ENCODE results near the gene SLC15A1.

Gene SLC15A1

GRCh38 chr13:98746968-98747367 lies 5.5 kb downstream of the SLC15A1 start:
- no peak for DNase-seq (ENCODE audit: low read depth, low spot score)
- in situ Hi-C loops (cut with HindIII; ENCODE audit: low sequenced_read_pairs): no loop called here
- TF ChIP-seq CTCF (IDR thresholded peaks at IDR 0.05; ENCODE audit: low read depth, low read length): no peak
- no peak overlapping the region for H3K4me3 ChIP-seq (ENCODE audit: low read depth, low read length)

- in situ Hi-C loops (cut with HindIII; ENCODE audit: low sequenced_read_pairs): no loop called here
Measured at GRCh38 chr13:98743377-98743776, 9.1 kb downstream of the SLC15A1 start.

GRCh38 chr13:98742961-98743360 lies 9.5 kb downstream of the SLC15A1 start:
- no peak for TF ChIP-seq CTCF (IDR thresholded peaks at IDR 0.05; ENCODE audit: low read depth, low read length)

More at GRCh38 chr13:98743377-98743776, 9.1 kb downstream of the SLC15A1 start:
- DNase-seq (ENCODE audit: low read depth, low spot score): no peak
- no peak overlapping the region for H3K4me3 ChIP-seq (ENCODE audit: low read depth, low read length)
- TF ChIP-seq CTCF (IDR thresholded peaks at IDR 0.05; ENCODE audit: low read depth, low read length): no peak

GRCh38 chr13:98741741-98742435 lies 10.6 kb downstream of the SLC15A1 start:
- in situ Hi-C loops (cut with HindIII; ENCODE audit: low sequenced_read_pairs): no loop called here
- no peak for DNase-seq (ENCODE audit: low read depth, low spot score)
- no peak overlapping the region for H3K4me3 ChIP-seq (ENCODE audit: low read depth, low read length)
- no peak for TF ChIP-seq CTCF (IDR thresholded peaks at IDR 0.05; ENCODE audit: low read depth, low read length)

More at GRCh38 chr13:98742961-98743360, 9.5 kb downstream of the SLC15A1 start:
- in situ Hi-C loops (cut with HindIII; ENCODE audit: low sequenced_read_pairs): no loop called here
- H3K4me3 ChIP-seq (ENCODE audit: low read depth, low read length): no peak overlapping the region
- no peak for DNase-seq (ENCODE audit: low read depth, low spot score)

- H3K4me3 ChIP-seq (ENCODE audit: low read depth, low read length): no peak overlapping the region
- TF ChIP-seq CTCF (IDR thresholded peaks at IDR 0.05; ENCODE audit: low read depth, low read length): no peak
- DNase-seq (ENCODE audit: low read depth, low spot score): no peak
- in situ Hi-C loops (cut with HindIII; ENCODE audit: low sequenced_read_pairs): no loop called here
Measured at GRCh38 chr13:98740131-98740530, 12.3 kb downstream of the SLC15A1 start.

GRCh38 chr13:98738993-98739392 lies 13.5 kb downstream of the SLC15A1 start:
- no peak overlapping the region for H3K4me3 ChIP-seq (ENCODE audit: low read depth, low read length)
- DNase-seq (ENCODE audit: low read depth, low spot score): no peak
- TF ChIP-seq CTCF (IDR thresholded peaks at IDR 0.05; ENCODE audit: low read depth, low read length): no peak
- in situ Hi-C loops (cut with HindIII; ENCODE audit: low sequenced_read_pairs): no loop called here

Data from astrocyte of the spinal cord (primary cell).